ENCODE measurements around the gene RPL10.

Gene RPL10

DNA sequence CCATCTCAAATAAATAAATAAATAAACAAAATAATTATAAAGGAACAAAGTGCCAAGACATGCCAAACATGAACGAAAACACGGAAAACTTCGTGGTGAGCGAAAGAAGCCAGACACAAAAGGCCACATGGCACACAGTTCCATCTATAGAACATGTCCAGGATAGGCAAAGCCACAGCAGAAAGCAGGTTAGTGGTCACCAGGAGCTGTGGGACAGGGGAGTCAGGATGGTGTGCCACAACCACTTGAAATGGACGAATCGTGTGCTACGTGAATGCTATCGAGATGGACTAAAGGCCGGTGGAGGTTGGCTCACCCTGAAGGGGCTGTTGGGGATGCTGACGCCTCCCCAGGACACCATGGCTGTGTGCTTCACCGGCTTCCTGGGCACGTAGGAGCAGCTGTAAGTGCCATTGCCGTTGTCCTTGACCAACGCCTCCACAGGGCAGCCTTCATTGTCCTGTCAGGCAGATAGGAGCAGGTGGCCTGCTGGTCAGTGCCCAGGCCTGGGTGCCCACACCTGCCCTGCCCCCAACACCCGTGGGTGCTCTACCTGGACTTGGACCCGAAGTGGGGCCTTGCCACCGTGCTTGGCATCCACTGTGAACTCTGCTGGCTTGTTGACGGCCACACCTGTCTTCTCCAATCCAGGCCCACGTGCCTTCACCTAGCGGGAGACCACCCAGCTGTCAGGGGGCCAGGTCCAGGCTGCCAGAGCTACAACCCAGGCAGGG, 34.3 kb upstream of the RPL10 start:
- DNase-seq = no peak

DNA sequence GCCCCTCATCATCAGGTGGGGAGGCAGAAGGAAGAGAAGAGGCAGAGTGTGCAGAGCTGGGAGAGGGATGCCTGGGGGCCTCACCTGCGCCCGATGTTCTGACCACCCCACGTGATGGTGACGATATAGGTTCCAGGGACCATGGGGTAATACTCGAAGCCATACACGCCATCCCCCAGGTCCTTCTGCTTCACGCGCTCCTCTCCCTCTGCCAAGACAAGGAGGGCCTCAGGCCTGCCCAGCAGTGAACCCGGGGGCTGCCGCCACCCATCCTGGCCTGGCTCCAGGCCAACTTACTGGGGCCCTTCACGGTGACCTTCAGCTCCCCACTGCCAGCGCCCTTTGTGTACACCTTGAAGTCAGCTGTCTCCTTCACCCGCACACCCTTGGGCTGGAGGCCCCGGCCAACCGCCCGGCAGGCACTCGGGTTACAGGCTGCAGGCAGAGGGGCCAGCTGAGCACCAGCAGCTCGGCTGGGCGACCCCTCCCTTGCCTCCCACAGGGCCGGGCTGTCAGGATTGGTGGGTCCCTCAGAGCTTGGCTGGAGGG, 33.1 kb upstream of the RPL10 start:
- no peak for DNase-seq

DNA sequence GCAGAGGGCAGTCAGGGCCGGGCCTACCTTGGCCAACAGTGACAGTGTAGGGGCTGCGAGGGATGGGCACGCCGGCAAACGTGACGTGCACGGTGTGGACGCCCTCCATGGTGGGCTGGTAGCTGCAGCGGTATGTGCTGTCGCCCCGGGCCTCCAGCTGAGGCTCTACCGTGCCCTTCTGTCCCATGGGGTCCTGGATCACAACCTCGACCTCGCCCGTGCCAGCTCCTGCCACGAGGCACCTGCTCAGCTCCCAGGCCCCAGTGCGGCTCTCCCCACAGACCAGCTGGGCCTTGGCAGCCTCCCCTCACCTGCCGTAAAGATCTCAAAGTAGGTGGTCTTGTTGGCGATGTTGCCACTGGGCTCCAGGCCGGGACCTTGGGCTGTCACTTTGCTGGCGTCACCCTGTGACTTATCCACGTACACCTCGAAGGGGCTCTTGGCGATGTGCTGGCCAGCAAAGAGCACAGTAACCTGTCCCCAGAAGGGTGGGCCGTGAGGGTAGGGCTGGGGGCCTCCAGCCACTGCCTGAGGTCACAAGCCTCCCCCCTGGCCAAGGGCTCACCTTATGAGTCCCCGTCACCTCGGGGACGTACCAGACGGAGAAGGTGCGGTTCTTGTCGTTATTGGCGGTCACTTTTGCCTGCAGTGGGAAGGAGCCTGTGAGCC, 32.0 kb upstream of the RPL10 start:
- no peak for DNase-seq

- DNase-seq = no peak
These were observed 31.5 kb upstream of the RPL10 start for GRCh38 chrX:154366666-154367055.

DNA sequence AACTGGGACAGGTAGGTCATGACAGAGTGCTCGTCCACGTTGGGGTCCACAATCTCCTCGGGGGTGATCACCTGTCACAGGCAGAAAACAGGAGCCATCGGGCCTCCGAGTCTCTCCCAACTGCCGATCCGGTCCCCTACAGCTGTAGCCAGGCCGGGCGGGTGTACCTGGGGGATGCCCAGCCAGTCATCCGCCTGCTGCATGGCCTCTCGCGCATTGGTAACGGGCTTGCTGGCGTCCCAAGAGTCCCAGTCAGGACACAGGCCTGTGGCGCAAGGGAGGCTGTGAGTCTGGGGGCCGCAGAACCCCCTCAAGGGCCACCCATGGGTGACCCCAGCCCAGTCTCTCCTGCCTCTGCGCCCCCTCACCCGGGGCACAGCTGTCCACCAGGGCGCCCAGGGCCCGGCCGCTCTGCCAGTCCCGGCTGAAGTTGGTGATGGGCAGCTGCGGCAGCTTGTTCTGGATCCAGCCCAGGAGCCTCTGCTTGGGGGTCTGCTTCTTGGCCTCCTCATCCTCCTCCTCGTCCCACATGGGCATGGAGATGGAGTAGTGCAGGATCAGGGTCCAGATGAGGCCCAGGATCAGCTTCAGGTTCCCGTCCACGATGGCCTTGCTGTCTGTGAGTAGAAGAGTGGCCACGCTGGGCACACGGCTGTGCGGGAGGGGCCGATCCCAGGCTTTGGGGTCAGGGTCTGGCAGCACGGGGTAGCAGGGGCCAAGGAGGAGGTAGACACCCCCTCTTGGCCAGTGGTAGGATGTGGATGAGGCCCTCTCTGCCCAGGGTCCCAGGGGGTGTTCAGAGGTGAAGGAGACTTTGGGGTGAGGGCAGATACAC, 30.5 kb upstream of the RPL10 start:
- DNase-seq = no peak

- DNase-seq = peak; percentile 97
These were observed 29.3 kb upstream of the RPL10 start for GRCh38 chrX:154368630-154369448.

DNA sequence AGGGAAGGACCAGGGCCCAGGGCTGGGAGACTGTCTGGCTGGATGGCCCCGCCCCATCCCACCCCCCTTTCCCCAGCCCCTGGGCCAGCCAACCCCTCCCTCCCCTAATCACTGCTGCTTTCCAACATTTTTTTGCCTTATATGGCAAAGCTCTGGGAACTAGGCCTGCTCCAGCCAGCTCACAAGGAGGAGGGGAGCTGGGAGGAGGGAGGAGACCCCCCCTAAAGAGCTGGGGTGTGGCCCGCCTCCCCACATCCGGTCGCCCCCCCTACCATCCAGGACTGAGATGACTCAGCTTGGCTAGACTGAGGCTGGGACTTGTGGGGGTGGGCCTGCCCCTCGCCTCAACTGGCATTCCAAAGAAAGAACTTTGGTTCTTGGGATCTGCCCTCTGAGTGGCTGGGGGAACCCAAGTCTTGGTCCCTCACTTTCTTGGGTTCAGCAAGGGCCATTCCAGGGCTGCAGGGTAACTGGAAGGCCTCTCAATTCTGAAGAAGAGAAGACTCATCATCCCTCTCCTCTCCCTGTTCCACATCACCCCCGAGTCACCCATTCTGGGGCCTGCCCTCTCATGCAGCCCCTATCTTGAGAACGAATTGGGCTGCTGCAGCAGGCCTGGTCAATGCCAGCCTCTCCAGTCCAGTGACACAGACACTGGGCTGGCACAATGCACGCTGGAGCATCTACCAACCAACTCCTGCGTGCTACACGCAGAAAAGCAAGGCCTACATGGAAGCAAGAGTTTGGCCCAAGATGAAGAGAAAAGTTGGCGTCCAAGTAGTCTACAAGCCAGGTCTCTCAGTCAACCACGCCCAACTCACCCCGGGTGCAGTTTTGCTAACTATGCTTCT, 28.5 kb upstream of the RPL10 start:
- DNase-seq = peak; percentile 82

- no peak for DNase-seq
These were observed 27.7 kb upstream of the RPL10 start for GRCh38 chrX:154370300-154371016.

DNA sequence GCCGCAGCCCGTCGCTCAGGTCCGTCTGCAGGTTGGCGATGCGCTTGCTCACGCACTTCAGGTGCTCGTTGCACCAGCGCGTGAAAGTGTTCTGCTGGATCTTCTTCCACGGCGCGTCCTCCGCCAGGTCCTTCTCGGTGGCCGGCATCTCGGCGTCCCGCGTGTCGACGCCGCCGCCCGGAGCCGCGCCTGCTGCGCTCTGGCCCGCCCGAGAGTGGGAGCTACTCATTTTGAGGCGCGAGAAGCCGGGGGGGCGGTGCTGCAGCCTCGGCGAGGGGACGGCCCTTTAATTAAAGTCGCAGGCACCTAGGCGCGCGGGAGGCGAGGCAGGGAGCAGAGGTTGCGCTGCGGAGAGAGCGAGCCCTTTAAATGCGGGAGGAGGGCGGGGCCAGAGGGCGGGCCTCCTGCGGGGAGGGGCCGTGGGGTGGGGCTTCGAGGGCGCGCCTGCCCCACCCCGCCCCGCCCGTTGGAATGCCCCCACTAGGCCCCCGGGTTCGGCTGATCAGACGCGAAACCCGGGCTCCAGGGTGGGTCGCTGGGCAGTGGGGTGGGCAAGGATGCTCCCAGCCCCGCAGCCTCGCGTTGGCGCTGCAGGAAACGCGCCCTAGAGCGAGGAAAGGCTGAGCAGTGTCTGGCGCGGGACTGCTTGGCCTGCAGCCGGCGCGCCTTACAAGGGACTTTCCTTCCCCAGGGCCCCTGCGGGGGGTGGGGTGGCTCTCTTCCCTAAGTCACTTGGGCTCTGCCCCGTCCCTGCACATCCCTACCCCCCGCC, 27.0 kb upstream of the RPL10 start:
- peak; percentile 95 for DNase-seq

- DNase-seq = no peak
These were observed 26.3 kb upstream of the RPL10 start for GRCh38 chrX:154371789-154372300.

DNA sequence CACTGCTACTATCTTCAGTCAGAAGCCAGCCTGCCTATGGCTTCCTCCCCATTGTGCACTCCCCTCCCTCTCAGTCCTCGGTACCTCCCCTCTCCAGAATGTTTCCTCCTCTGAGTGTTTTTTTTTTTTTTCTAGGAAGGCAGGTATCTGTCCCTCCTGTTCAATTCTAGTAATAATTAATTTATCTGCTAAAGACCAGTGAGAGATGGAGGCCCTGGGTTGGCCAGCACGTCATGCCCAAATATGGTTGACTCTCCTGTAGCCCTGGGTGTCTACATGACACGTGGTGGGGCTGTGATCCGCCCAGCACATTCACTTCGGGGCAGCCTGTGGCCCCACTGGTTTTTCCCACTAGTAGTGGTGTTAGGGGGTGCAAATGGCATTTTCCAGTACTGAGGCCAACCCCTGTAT, 25.6 kb upstream of the RPL10 start:
- DNase-seq = peak; percentile 55

DNA sequence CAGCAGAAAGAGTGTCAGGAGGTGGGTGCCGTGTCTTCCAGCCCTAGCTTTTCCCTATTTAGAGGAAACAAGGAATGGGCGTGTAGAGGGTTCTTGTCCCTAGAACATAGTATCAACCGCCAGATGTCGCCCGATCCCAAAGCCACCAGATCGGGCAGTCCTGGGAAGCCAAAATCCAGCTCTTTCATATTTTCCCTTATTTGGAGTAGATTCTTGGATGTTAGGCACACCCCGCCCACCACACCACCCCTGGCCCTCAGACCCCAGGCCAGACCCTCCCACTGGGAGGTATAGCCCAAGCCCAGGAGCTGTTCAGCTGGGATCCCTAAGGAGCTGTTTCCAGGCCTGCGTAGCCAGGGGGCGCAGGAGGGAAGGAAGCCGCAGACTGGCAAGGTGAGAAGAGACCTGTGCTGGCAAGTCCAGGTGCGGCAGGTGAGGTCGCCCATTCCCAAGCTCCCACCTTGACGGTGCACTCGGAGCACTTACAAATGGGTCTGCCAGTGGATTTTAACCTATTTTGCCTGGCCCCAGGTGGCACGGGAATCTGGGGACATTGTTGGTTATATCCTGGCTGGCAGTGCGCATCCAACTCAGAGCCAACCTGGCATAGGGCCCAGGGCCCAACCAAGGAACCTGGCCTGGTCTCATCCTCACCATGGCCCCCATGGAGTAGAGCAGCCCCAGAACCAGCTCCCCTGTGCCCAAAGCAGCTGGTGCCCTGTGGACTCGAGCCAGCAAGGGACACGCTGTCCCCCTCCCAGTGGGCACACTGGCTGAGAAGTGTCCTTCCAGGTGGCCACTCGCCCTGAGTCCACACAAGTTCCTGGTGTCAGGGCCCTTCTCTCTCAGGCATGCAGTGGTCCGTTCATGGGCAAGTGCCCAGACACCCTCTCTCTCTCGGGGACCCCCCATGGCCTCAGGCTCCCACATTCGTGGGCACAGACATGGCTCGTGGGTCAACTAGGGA, 24.6 kb upstream of the RPL10 start:
- no peak for DNase-seq

- DNase-seq = peak; percentile 32
These were observed 23.6 kb upstream of the RPL10 start, which contains the start of gene FLNA for GRCh38 chrX:154374313-154375155. Gene FLNA, minus strand, starts transcription at chrX:154374634. Its CDS starts 3,389 bp downstream, at chrX:154371245.

- no peak for DNase-seq
These were observed 23.0 kb upstream of the RPL10 start for GRCh38 chrX:154375156-154375504.

DNA sequence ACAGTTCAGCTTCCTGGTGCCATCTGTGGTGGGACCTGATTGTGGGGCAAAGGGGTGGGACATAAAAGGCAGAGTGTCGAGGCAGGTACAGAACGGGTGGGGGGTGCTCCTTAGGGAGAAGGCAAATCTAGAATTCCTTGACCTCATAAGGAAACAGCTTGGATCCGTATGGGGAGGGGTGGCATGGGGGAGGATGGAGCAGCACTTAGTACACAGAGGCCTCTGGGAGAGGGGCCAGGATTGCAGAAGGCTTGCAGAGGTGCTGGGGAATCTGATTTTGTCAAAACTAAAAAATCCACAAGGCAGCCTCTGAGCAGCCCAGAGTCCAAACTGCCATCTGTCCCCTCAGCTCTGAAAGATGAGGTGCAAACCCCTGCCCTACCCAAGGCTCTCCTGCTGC, 21.4 kb upstream of the RPL10 start:
- no peak for DNase-seq

GRCh38 chrX:154378059-154378798, 19.9 kb upstream of the RPL10 start:
- peak; percentile 97 for DNase-seq
